Inferior parietal cortex (tissue), 1 donor: ENCODE measurements around the gene ALKBH1.
A peak's percentile ranks its signal among the peaks of the same experiment; 100 is the strongest.
"Not testable (repeated sequence)": the region's sequence is repeated elsewhere in the genome, so short reads cannot be mapped to it uniquely, and the experiment has no call there.

Source experiments
- DNase-seq: peaks from one replicate; pipeline ENCODE4 v3.0.0-alpha.2; 2016; ENCODE audit errors: extremely low spot score

Gene ALKBH1, protein sequence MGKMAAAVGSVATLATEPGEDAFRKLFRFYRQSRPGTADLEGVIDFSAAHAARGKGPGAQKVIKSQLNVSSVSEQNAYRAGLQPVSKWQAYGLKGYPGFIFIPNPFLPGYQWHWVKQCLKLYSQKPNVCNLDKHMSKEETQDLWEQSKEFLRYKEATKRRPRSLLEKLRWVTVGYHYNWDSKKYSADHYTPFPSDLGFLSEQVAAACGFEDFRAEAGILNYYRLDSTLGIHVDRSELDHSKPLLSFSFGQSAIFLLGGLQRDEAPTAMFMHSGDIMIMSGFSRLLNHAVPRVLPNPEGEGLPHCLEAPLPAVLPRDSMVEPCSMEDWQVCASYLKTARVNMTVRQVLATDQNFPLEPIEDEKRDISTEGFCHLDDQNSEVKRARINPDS

DNA sequence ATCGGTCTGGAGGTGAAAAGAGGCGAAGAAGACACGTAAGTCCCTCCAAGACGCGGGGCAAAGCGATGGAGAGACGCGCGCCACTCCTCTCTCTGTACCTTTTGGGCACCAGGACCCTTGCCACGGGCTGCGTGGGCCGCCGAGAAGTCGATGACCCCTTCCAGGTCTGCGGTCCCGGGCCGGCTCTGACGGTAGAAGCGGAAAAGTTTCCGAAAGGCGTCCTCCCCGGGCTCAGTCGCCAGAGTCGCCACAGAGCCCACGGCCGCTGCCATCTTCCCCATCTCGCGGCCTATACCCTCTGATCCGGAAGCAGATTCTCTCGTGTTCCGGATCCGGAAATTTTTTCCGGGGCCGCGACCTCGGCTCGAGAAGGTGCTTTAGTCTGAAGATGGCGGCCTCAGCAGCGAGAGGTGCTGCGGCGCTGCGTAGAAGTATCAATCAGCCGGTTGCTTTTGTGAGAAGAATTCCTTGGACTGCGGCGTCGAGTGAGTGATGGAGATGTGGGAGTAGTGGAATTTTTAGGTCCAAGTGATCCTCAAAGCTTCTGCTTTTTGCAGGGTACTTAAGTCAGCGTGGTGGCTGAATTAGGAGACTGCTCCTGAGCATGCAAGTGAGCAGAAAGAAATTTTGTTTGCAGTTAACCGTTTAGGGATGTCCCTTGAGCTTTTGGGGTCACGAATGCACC lies at the start of gene ALKBH1, which contains the start of gene SLIRP:
TSS of gene ALKBH1 (minus strand) at position 300 of the 685 bp plus-strand sequence. CDS start at position 281, 19 bp downstream.
TSS of gene SLIRP (plus strand) at position 380 of the 685 bp plus-strand sequence. CDS start at position 389, 9 bp downstream.
- peak; percentile 99 for DNase-seq

DNA sequence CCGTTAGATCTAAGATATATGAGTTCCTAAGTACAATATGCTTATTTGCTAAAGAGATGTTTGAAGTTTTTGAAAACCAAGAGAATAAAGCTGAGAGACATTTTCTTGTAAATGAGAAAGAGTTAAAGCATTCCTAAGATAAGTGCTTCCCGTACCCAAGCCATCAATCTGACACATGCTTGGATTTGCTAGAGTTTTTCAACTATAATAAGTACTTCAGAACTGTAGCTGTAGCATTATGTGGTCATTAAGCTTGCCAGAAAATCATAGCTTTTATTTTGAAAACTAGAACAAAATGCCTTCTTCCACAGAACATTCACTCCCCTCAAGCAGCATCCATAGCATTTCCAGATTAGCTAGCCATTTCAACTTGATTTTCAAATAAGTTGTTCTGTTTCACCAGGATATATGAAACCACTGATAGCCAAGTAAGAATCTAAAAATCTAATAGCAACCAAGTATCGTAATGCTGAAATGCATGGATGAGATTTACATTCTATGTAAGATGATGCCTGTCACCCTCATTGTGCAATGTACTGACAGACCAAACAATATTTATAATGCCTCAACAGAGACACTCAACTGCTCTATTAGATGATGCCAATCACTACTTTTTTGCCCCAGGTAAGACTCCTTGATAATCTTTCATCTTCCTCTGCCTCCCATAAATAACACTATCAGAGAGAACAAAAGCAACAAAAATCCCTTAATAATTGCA lies 45.1 kb upstream of the ALKBH1 start:
- DNase-seq: no peak

DNA sequence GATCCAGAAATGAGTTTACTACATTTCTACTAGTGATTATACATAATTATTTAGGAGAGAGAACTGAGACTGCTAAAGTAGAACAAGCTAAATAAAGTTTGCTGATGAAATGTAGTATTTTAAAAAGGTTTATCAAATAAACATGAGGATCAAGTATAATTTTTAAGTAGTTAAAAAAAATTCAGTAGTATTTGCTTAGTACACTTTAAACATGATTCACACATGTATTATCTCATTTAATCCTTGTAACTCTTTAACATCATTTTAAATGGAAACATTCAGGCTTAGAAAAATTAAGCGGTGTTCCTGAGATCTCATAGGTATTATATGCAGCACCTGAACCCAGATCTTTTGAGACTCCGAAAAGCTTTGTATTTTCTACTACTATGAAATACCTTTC lies 44.4 kb upstream of the ALKBH1 start:
- DNase-seq: no peak

DNA sequence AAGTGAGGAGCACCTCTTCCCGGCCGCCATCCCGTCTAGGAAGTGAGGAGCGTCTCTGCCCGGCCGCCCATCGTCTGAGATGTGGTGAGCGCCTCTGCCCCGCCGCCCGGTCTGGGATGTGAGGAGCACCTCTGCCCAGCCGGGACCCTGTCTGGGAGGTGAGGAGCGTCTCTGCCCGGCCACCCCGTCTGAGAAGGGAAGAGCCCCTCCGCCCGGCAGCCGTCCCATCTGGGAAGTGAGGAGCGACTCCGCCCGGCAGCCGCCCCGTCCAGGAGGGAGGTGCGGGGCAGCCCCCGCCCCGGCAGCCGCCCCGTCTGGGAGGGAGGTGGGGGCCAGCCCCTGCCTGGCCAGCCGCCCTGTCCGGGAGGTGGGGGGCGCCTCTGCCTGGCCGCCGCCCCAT lies 39.6 kb upstream of the ALKBH1 start:
- not testable (repeated sequence) for DNase-seq

DNA sequence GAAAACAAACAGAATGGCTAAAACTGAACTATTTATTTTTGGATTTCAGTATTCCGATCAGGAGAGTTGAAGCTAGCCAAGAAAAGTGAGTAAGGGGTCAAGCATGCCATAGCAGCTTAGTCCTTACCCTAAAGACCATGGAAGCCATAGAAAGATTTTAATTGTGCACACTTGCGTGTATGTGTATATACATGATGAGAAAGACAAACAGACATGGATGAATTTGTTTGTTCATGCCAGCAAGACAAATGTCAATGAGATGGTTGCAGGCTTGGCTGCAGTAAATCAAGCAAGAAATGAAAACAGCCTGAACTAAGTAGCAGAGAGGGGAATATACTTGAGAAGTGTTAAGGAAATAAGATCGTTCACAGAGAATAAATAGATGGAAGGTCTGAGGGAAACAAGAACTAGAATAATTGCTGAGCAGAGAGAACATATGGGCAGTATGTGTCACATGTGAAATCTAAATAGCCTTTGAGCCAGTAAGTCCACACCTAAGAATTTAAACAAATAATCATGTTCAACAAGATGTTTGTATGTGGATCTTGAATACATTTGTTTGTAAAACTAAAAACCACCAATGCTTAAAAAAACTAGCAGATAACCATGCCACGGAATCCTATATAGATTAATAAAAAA lies 38.4 kb upstream of the ALKBH1 start:
- DNase-seq: no peak

DNA sequence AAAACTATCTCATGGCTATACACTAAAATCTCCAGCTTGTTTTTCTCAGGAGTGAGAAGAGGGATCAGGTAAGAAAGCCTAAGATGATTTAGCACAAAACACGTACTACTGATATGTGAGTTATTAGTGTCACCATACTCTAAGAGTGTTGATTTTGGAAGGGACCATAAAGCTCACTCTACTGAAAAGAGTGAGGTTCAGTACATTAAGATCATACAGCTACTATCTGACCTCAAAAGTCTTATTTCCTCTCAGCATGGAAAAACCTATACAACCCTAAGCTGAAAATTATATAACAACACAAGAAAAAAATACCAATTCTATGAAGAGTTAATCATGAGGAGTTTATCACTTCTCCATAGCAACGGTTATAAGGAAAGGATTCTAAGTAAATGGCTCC lies 33.6 kb upstream of the ALKBH1 start:
- no peak for DNase-seq

DNA sequence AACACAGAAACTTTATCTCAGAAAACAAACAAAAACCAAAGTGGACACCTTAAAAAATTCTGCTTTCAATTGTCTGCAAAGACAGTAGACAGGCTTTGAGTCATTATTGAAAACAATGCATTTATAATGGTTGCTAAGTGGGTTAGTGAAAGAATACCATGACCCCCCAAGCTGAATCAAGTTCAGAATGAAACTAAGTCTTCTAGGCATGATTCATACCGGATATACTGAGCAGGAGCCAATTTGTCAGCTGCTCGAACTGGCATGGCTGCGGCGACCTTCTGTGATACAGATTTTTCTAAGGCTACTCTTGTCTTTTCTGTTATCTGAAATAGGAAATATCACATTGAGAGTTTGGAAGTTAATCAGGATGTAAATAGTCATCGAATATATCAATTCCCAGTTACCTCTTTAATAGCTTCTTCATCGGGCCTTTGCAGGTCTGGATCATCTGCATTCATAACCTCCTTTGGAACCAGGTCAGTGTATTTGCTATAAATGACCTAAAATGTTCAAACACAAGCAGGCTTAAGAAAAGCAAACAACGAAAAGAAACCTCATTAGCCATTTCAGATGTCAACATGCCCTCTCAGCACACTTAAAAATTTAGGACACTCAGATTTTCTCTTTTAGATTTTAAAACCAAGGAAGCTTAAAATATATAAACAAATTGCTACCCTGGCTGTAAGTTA lies 30.9 kb upstream of the ALKBH1 start:
- DNase-seq: no peak

DNA sequence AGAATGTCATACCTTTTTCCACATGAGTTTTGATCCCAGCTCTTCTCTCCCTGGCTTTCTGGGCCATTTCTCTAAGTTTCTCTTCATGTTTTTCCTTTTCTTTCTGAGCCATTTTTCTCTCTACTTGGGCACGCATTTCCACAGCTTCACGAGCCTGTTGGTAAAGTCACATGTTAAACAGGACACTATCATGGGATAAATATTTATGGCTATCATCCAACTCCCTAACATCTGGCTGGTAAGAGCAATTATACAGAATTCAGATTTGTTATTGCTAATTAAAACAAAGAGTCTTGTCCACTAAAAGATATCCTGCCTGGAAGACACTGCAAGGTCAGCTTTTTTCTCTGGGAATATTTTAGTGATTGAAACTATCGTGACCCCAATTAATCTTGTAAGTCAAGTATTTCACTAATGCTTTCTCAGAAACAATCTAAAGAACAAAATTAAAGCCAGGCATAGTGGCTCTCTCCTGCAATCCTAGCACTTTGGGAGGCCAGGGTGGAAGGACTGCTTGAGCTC lies 23.2 kb upstream of the ALKBH1 start:
- DNase-seq: no peak

DNA sequence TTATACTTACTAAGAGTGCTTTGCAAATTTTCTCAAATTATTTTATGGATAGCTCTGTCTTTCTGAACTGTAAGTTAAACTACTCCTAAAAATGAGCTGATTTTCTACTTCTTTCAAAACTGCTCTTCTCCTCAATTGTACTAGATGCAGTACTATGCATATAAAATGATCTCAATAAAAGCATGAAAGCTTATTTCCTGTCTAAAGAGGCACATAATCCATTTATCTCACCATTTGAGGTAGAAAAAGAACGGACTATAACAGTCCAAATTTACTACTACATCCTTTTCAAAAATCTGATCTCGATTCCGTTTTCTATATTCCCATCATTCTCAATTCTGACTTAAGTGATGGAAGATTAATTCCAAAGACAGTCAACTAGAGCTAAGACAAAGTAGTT lies 14.5 kb upstream of the ALKBH1 start:
- no peak for DNase-seq

DNA sequence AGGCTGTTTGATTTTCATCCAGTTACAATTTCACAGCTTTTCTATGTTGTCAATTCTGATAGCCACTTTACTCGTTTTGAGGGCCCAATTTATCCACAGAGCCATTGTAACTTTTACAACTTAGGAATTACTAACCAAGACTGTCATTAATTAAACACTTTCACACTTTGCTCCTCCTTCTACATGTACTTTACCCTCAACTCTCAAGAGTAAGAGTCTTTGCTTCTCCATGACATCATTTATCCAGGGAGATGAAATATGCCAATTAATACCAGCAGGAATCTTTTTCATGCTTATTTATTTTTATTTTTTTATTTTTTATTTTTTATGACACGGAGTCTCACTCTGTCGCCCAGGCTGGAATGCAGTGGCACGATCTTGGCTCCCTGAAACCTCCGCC lies 13.6 kb upstream of the ALKBH1 start:
- DNase-seq: no peak

DNA sequence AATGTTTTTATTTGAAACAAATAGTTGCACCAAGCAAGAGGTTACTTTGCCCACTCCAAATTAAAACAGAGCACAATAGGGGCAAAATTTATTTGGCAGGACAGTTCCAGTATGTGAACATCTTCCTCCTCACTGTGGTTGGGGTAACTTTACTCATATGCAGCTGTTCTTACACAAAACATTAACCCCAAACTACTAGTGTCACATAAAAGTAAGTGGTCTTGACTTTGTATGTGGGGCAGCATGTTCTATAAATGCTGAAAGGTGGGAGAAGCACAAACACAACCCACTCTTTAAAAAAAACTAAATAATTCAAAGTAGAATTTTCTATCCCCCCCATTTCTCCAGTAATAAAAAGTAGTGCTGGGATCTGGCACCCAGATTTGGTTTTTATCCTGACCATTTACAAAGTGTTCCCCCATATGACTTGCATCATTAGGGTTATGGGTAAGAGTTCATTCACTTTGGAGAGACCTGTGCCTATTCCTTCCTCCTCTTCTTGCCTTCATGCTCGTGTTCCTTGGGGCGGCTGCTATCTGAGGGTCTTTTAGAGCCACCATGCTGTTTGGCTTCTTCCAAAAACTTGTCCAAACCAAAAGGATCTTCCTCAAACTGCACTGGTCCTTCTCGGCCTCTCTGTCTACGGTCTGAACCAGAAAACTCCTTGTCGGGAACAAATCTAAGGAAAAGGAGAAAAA lies 9.9 kb upstream of the ALKBH1 start:
- no peak for DNase-seq

DNA sequence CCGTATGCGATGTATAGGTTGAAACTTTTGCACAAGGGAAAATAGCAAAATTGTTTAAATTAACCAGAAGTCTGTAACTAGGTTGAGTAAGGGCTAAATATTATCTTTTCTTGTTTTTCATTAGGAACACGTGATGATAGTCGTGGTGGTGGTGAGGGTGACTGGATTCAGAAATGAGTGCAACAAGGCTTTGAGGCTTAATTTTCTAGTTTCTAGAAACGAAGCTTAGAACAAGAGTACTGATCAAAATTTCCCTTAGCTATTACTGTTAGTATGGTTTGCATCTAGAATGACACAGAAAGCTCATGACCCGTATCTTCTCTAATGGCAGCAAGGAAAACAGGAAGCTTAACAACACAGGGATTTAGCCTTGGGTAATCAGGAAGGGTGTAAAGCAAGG lies 7.1 kb upstream of the ALKBH1 start:
- DNase-seq: no peak

DNA sequence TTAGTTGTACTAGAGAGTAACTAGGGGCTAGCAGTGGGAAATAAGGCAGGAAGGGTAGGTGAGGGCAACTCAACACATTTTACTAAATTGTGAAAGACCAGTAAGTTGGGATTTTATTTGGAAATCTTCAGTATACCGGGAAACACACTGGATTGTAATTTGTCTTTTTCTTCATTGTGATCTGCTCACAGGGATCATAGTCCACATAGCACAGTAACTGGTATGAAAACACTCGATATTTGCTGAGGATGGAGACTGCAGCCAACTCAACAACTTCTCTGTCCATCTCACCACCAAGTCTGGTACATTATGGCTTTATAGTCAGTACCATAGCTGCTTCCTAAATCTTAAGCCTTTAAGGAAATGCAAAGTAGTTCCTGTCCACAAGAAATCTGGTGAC lies 2.5 kb upstream of the ALKBH1 start:
- no peak for DNase-seq

DNA sequence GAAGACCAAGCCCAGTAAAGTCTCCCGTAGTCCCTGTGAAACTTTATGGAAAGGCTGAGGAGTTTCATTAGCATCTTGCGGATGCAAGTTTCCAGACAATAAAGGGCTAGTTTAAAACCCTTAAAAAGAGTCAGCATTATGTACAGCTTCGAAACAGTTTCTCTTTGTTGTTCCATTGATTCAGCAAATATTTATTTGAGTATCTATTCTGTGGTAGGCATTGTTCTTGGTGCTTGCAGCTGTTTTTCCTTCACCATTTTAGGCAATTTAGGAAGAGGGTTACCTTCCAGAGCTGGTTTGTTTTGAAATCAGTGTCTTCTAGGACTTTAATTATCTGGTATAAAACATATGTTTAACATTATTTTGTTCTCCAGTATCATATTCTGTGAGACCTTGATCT lies 1.6 kb upstream of the ALKBH1 start:
- DNase-seq: peak; percentile 17

DNA sequence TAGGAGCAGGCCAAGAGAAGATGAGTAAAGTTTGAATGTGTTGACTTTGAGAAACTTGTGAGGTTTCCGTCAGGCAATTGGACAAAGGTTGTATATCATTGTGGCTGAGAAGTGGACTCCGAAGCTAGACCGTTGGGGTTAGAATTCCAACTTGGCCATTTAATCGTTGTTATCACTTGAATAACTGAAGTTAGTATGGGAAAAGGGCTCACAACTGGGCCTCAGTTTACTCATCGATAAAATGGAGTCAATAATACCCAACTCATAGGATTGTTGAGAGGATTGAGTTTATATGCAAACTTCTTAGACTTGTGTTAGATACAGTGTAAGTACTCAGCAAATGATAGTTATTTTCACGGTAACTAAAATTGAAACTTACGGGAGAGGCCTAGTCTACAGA lies 926 bp upstream of the ALKBH1 start:
- no peak for DNase-seq

DNA sequence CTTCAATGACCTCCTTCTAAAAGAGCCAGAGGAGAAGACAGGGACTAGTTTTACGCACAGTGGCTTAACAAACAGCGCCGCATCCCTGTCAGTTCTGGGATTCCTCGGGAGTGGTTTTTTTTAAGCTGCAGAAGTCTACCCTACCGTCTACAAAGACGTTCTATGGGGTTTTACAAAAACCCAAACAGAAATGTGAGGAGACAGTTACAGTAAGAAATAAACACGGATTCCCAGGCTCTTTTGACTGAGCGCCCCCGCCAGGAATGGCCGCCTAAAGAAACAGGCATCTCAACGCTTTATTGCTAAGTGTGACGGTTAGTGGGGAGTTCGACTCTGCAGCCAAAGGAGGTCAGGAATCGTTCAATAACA lies 484 bp downstream of the ALKBH1 start:
- peak; percentile 55 for DNase-seq

DNA sequence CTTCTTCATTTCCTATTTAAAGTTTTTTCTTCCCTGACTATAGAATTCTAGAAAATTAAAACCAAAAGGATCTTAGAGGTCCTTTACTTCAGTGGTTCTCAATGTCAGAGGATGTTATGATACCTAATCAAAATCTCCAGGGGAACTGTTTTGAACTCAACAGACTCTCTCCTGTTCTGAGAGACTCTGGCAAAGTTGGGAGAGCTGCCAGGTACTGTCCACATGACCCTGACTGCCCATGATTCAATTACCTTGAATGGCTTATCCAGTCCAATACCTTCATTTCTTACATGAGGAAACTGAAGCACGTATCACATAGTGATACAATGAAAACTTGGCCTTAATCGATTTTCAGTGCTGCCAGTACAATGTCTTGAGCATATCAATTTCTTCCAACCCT lies 16.6 kb downstream of the ALKBH1 start:
- DNase-seq: no peak

DNA sequence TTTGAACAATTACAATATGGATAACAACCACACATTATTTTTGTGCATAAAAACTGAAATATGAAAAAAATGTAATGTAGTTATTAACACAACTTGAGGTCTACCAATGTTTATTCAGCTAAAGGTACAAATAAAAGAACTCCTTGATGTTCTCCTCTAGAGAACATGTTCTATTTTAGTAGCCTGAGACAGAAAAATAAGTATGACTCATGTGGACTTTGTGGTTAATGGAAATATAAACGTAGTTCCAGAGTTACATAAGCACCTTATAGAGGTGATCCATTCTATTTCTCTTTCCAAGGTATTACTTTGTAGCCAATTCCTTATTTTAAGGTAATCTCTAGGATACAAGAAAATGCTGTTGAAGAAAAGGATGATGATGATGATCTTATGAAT lies 25.7 kb downstream of the ALKBH1 start:
- DNase-seq: peak; percentile 29

DNA sequence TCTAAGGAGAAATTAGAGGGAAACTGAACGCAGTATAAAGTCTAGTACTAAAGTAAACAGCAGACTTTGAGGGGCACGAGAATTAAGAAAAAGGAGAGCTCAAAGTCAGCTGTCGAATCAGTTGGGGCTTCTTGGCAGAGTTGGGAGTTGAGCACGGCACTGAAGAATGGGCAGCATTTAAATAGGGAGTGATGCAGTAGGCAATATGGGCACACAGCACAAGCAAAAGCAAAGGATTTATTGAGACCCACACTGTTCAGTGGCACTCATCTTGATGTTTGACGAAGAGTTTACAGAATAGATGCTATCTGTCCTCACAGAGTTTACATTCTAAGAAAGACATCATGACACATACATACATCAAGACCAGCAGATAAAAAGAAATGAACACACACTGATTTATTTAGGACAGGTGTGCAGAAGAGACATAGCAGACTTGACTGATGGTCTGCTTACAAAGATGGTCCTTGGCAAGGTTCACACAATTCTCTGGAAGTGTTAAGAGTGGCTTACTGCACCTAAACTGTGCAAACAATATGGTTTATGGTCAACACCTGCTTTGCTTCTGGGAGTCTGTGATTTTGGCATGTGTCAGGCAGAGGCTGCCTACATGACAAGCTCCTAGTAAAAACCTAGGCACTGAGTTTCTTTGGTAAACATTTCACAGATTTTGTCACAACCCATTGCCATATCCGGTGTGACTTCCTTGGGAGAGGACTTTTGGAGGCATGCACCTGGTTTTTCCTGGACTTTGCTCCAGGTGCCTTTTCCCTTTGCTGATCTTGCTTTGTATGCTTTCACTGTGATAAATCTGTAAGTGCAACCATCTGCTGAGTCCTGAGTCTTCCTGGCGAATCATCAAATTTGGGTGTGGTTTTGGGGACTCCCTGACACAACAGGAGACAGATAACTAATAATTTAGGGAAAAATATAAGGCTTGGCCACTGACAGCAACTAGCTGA lies 26.3 kb downstream of the ALKBH1 start:
- peak; percentile 38 for DNase-seq
